ENCODE results near the gene CACTIN.

Gene CACTIN

GRCh38 chr19:3661284-3662238 lies 35.0 kb upstream of the CACTIN start:
- no peak for DNase-seq (ENCODE audit: low read depth)
- no peak overlapping the region for H3K4me3 ChIP-seq (ENCODE audit: control insufficient read depth, low read depth, low read length)
- no peak for TF ChIP-seq CTCF (conservative IDR thresholded peaks at IDR 0.05; ENCODE audit: control insufficient read depth, insufficient read depth, low read depth, low read length)

- TF ChIP-seq CTCF (conservative IDR thresholded peaks at IDR 0.05; ENCODE audit: control insufficient read depth, insufficient read depth, low read depth, low read length), result no peak
- H3K4me3 ChIP-seq (ENCODE audit: control insufficient read depth, low read depth, low read length), result no peak overlapping the region
- DNase-seq (ENCODE audit: low read depth), result no peak
Observed at GRCh38 chr19:3660493-3661219, 34.1 kb upstream of the CACTIN start.

- DNase-seq (ENCODE audit: low read depth), result no peak
- TF ChIP-seq CTCF (conservative IDR thresholded peaks at IDR 0.05; ENCODE audit: control insufficient read depth, insufficient read depth, low read depth, low read length), result no peak
- H3K4me3 ChIP-seq (ENCODE audit: control insufficient read depth, low read depth, low read length), result no peak overlapping the region
Observed at GRCh38 chr19:3659746-3660112, 33.1 kb upstream of the CACTIN start.

GRCh38 chr19:3658870-3659745 lies 32.5 kb upstream of the CACTIN start:
- H3K4me3 ChIP-seq (ENCODE audit: control insufficient read depth, low read depth, low read length), result no peak overlapping the region
- no peak for DNase-seq (ENCODE audit: low read depth)
- TF ChIP-seq CTCF (conservative IDR thresholded peaks at IDR 0.05; ENCODE audit: control insufficient read depth, insufficient read depth, low read depth, low read length), result no peak

- no peak for TF ChIP-seq CTCF (conservative IDR thresholded peaks at IDR 0.05; ENCODE audit: control insufficient read depth, insufficient read depth, low read depth, low read length)
- no peak for DNase-seq (ENCODE audit: low read depth)
- no peak overlapping the region for H3K4me3 ChIP-seq (ENCODE audit: control insufficient read depth, low read depth, low read length)
Observed at GRCh38 chr19:3658004-3658869, 31.6 kb upstream of the CACTIN start.

Measured in fibroblast of mammary gland (primary cell).